Spleen (tissue), 7 donors: ENCODE measurements around the gene MRPS25.

ENCODE experiments used
- POLR2AphosphoS5 ChIP-seq, 3 donors: sonication (generic); formaldehyde crosslinking; IDR thresholded peaks; one replicate each; pipeline ENCODE4 v1.5.1; 2017; ENCODE audit warnings: antibody characterized with exemption in 3 of 3
- TF ChIP-seq, protein P1 (sequence below), 11 experiments: fragments of 200-600 bp in 7 of 11; fragments of 450-650 bp in 4 of 11; sonication (generic) in 4 of 11; IDR thresholded peaks in 8 of 11; conservative IDR thresholded peaks in 3 of 11; 1 replicate in 7 of 11; 2 replicates in 4 of 11; pipeline versions ENCODE4 v1.4.0 to v1.8.0; 2016 to 2021; ENCODE audit warnings: antibody characterized with exemption in 11 of 11, inconsistent platforms in 4 of 11, mild to moderate bottlenecking in 1 of 11
- donor health status: DM: no; HTN: no; CAD: no; lungs with moderate emphysema.
- donor health status: DM: no; HTN: no; CAD: no.
- donor health status: DM: no; HTN: no; CAD: no.

DNA sequence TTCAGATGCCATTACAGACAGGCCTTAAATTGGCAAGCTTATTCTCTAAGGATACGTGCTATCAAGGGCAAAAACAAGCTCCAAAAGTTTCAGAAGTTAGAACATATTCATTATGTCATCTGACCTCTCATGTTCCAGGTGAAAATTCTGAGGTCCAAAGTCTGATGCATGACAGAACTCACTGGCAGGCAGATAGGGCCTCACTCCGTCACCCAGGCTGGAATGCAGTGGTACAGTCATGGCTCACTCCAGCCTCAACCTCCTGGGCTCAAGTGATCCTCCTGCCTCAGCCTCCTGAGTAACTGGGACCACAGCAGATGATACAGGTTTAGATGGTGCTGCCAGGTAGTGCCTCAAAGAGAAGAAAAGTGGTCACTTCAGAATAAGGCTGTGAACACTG, 15.5 kb downstream of the MRPS25 start:
- TF ChIP-seq, protein P1, sequence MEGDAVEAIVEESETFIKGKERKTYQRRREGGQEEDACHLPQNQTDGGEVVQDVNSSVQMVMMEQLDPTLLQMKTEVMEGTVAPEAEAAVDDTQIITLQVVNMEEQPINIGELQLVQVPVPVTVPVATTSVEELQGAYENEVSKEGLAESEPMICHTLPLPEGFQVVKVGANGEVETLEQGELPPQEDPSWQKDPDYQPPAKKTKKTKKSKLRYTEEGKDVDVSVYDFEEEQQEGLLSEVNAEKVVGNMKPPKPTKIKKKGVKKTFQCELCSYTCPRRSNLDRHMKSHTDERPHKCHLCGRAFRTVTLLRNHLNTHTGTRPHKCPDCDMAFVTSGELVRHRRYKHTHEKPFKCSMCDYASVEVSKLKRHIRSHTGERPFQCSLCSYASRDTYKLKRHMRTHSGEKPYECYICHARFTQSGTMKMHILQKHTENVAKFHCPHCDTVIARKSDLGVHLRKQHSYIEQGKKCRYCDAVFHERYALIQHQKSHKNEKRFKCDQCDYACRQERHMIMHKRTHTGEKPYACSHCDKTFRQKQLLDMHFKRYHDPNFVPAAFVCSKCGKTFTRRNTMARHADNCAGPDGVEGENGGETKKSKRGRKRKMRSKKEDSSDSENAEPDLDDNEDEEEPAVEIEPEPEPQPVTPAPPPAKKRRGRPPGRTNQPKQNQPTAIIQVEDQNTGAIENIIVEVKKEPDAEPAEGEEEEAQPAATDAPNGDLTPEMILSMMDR (IDR thresholded peaks at IDR 0.05 in 8 of 11, conservative IDR thresholded peaks at IDR 0.05 in 3 of 11) = no peak
- no peak for TF ChIP-seq POLR2AphosphoS5 (IDR thresholded peaks at IDR 0.05)
